ENCODE results near the gene CHD9NB.

Gene CHD9NB

GRCh38 chr16:53085931-53086421 is 33.3 kb upstream of the CHD9NB start:
- Histone ChIP-seq H3K9ac (ENCODE audit: insufficient read length) (peak overlapping the region; percentile 75), H3K27ac (peak overlapping the region; percentile 99), H3K36me3 (ENCODE audit: insufficient read depth, low read length) (no peaks in the 10 kb centered on the region), H3K4me3 (peak overlapping the region; percentile 71), H3K9me3 (ENCODE audit: low read depth, low read length) (no peaks in the 10 kb centered on the region)
- no peak for DNase-seq (ENCODE audit: low read depth, low spot score)
- TF ChIP-seq FOXP2 (optimal IDR thresholded peaks at IDR 0.05; ENCODE audit: control extremely low read depth, extremely low read length, insufficient read depth): no peak
- TF ChIP-seq EZH2 (IDR thresholded peaks at IDR 0.05): no peak
- no peak; the same call in 1 of the 2 replicates for TF ChIP-seq POLR2AphosphoS5 (IDR thresholded peaks at IDR 0.05; ENCODE audit: borderline replicate concordance, low read depth, low read length)

GRCh38 chr16:53085369-53085843 is 32.7 kb upstream of the CHD9NB start:
- DNase-seq (ENCODE audit: low read depth, low spot score): no peak
- TF ChIP-seq POLR2AphosphoS5 (IDR thresholded peaks at IDR 0.05; ENCODE audit: borderline replicate concordance, low read depth, low read length): no peak
- no peak for TF ChIP-seq EZH2 (IDR thresholded peaks at IDR 0.05)
- TF ChIP-seq FOXP2 (optimal IDR thresholded peaks at IDR 0.05; ENCODE audit: control extremely low read depth, extremely low read length, insufficient read depth): no peak
- Histone ChIP-seq H3K4me3 (peak overlapping the region; percentile 71), H3K36me3 (ENCODE audit: insufficient read depth, low read length) (no peaks in the 10 kb centered on the region), H3K9ac (ENCODE audit: insufficient read length) (peak overlapping the region; percentile 75), H3K27ac (peak overlapping the region; percentile 99), H3K9me3 (ENCODE audit: low read depth, low read length) (no peaks in the 10 kb centered on the region)

GRCh38 chr16:53084746-53085334 is 32.1 kb upstream of the CHD9NB start:
- peak overlapping the region; percentile 71 for H3K4me3 ChIP-seq
- no peak overlapping the region for H3K9ac ChIP-seq (ENCODE audit: insufficient read length)
- no peak for DNase-seq (ENCODE audit: low read depth, low spot score)
- no peaks in the 10 kb centered on the region for H3K9me3 ChIP-seq (ENCODE audit: low read depth, low read length)
- peak overlapping the region; percentile 99 for H3K27ac ChIP-seq
- TF ChIP-seq POLR2AphosphoS5 (IDR thresholded peaks at IDR 0.05; ENCODE audit: borderline replicate concordance, low read depth, low read length): no peak
- TF ChIP-seq FOXP2 (optimal IDR thresholded peaks at IDR 0.05; ENCODE audit: control extremely low read depth, extremely low read length, insufficient read depth): no peak
- TF ChIP-seq EZH2 (IDR thresholded peaks at IDR 0.05): no peak
- no peaks in the 10 kb centered on the region for H3K36me3 ChIP-seq (ENCODE audit: insufficient read depth, low read length)

GRCh38 chr16:53084141-53084541 is 31.4 kb upstream of the CHD9NB start:
- H3K4me3 ChIP-seq: no peak overlapping the region
- no peak overlapping the region for H3K9ac ChIP-seq (ENCODE audit: insufficient read length)
- H3K9me3 ChIP-seq (ENCODE audit: low read depth, low read length): no peaks in the 10 kb centered on the region
- no peak for DNase-seq (ENCODE audit: low read depth, low spot score)
- H3K36me3 ChIP-seq (ENCODE audit: insufficient read depth, low read length): no peaks in the 10 kb centered on the region
- TF ChIP-seq EZH2 (IDR thresholded peaks at IDR 0.05): no peak
- TF ChIP-seq FOXP2 (optimal IDR thresholded peaks at IDR 0.05; ENCODE audit: control extremely low read depth, extremely low read length, insufficient read depth): no peak
- TF ChIP-seq POLR2AphosphoS5 (IDR thresholded peaks at IDR 0.05; ENCODE audit: borderline replicate concordance, low read depth, low read length): no peak
- no peak overlapping the region for H3K27ac ChIP-seq

GRCh38 chr16:53083119-53083518 is 30.4 kb upstream of the CHD9NB start:
- Histone ChIP-seq H3K36me3 (ENCODE audit: insufficient read depth, low read length) (no peaks in the 10 kb centered on the region), H3K9me3 (ENCODE audit: low read depth, low read length) (no peaks in the 10 kb centered on the region), H3K4me3 (no peak overlapping the region), H3K9ac (ENCODE audit: insufficient read length) (no peak overlapping the region), H3K27ac (no peak overlapping the region)
- TF ChIP-seq FOXP2 (optimal IDR thresholded peaks at IDR 0.05; ENCODE audit: control extremely low read depth, extremely low read length, insufficient read depth): no peak
- TF ChIP-seq POLR2AphosphoS5 (IDR thresholded peaks at IDR 0.05; ENCODE audit: borderline replicate concordance, low read depth, low read length): no peak
- TF ChIP-seq EZH2 (IDR thresholded peaks at IDR 0.05): no peak
- DNase-seq (ENCODE audit: low read depth, low spot score): no peak

- no peaks in the 10 kb centered on the region for H3K9me3 ChIP-seq (ENCODE audit: low read depth, low read length)
Measured at GRCh38 chr16:53082509-53082908, 29.8 kb upstream of the CHD9NB start.

GRCh38 chr16:53081686-53082407 is 29.1 kb upstream of the CHD9NB start:
- TF ChIP-seq EZH2 (IDR thresholded peaks at IDR 0.05): no peak
- no peak for TF ChIP-seq FOXP2 (optimal IDR thresholded peaks at IDR 0.05; ENCODE audit: control extremely low read depth, extremely low read length, insufficient read depth)
- TF ChIP-seq POLR2AphosphoS5 (IDR thresholded peaks at IDR 0.05; ENCODE audit: borderline replicate concordance, low read depth, low read length): no peak
- Histone ChIP-seq H3K36me3 (ENCODE audit: insufficient read depth, low read length) (no peaks in the 10 kb centered on the region), H3K9ac (ENCODE audit: insufficient read length) (no peak overlapping the region), H3K27ac (no peak overlapping the region), H3K9me3 (ENCODE audit: low read depth, low read length) (no peaks in the 10 kb centered on the region), H3K4me3 (no peak overlapping the region)
- DNase-seq (ENCODE audit: low read depth, low spot score): no peak

More at GRCh38 chr16:53082509-53082908, 29.8 kb upstream of the CHD9NB start:
- DNase-seq (ENCODE audit: low read depth, low spot score): no peak
- no peak overlapping the region for H3K27ac ChIP-seq
- H3K9ac ChIP-seq (ENCODE audit: insufficient read length): no peak overlapping the region
- no peak for TF ChIP-seq POLR2AphosphoS5 (IDR thresholded peaks at IDR 0.05; ENCODE audit: borderline replicate concordance, low read depth, low read length)
- TF ChIP-seq EZH2 (IDR thresholded peaks at IDR 0.05): no peak
- no peak for TF ChIP-seq FOXP2 (optimal IDR thresholded peaks at IDR 0.05; ENCODE audit: control extremely low read depth, extremely low read length, insufficient read depth)
- H3K36me3 ChIP-seq (ENCODE audit: insufficient read depth, low read length): no peaks in the 10 kb centered on the region
- no peak overlapping the region for H3K4me3 ChIP-seq

GRCh38 chr16:53081032-53081424 is 28.3 kb upstream of the CHD9NB start:
- H3K27ac ChIP-seq: peak overlapping the region; percentile 34; the same call in 1 of the 2 replicates
- TF ChIP-seq POLR2AphosphoS5 (IDR thresholded peaks at IDR 0.05; ENCODE audit: borderline replicate concordance, low read depth, low read length): no peak
- no peak for TF ChIP-seq EZH2 (IDR thresholded peaks at IDR 0.05)
- no peak for TF ChIP-seq FOXP2 (optimal IDR thresholded peaks at IDR 0.05; ENCODE audit: control extremely low read depth, extremely low read length, insufficient read depth)
- no peak overlapping the region for H3K9ac ChIP-seq (ENCODE audit: insufficient read length)
- H3K36me3 ChIP-seq (ENCODE audit: insufficient read depth, low read length): no peaks in the 10 kb centered on the region
- DNase-seq (ENCODE audit: low read depth, low spot score): no peak
- H3K4me3 ChIP-seq: no peak overlapping the region
- no peaks in the 10 kb centered on the region for H3K9me3 ChIP-seq (ENCODE audit: low read depth, low read length)

Measured in SK-N-MC (cell line).